Esophagus mucosa (tissue), 1 donor: ENCODE results near the gene SPRED2. TPM values are rescaled to one million over a fixed set of nuclear protein-coding genes. Genes with fewer than 3 reads are reported as not detected.

Experiments used
- ATAC-seq: fragments of 200-7000 bp; cut with Tn5 transposase; one replicate; pipeline ENCODE4 v1.9.1; 2020
- total RNA-seq: library from RNA; stranded (reverse); gene quantifications from one replicate; pipeline ENCODE4 v1.2.4, GENCODE V29; 2023
- donor health status: DM: yes; HTN: yes; CAD: no.

SPRED2 gene
- total RNA-seq, 1 donor from 2014 or later = 12.8 TPM

GRCh38 chr2:65363879-65364666 lies 68.3 kb downstream of the SPRED2 start:
- ATAC-seq = no peak

- no peak for ATAC-seq
These were observed 70.8 kb downstream of the SPRED2 start for GRCh38 chr2:65361623-65362022.

GRCh38 chr2:65360441-65360840 lies 72.0 kb downstream of the SPRED2 start:
- no peak for ATAC-seq

- no peak for ATAC-seq
These were observed 73.6 kb downstream of the SPRED2 start for GRCh38 chr2:65358678-65359400.

GRCh38 chr2:65357959-65358294 lies 74.5 kb downstream of the SPRED2 start:
- no peak for ATAC-seq

GRCh38 chr2:65357095-65357958 lies 75.1 kb downstream of the SPRED2 start:
- ATAC-seq = no peak

- no peak for ATAC-seq
These were observed 77.1 kb downstream of the SPRED2 start for GRCh38 chr2:65355186-65355831.

- ATAC-seq = no peak
These were observed 77.6 kb downstream of the SPRED2 start for GRCh38 chr2:65354773-65355172.

GRCh38 chr2:65353927-65354326 lies 78.5 kb downstream of the SPRED2 start:
- ATAC-seq = no peak

- ATAC-seq = no peak
These were observed 79.4 kb downstream of the SPRED2 start for GRCh38 chr2:65353046-65353445.

GRCh38 chr2:65351948-65352595 lies 80.3 kb downstream of the SPRED2 start:
- ATAC-seq = no peak

- ATAC-seq = no peak
These were observed 81.0 kb downstream of the SPRED2 start for GRCh38 chr2:65351234-65351947.

GRCh38 chr2:65350651-65351056 lies 81.7 kb downstream of the SPRED2 start:
- ATAC-seq = no peak

GRCh38 chr2:65349863-65350262 lies 82.5 kb downstream of the SPRED2 start:
- ATAC-seq = no peak

- ATAC-seq = no peak
These were observed 84.5 kb downstream of the SPRED2 start for GRCh38 chr2:65347913-65348312.

GRCh38 chr2:65345631-65346030 lies 86.8 kb downstream of the SPRED2 start:
- ATAC-seq = no peak

GRCh38 chr2:65344689-65345088 lies 87.7 kb downstream of the SPRED2 start:
- ATAC-seq = no peak

GRCh38 chr2:65344182-65344581 lies 88.2 kb downstream of the SPRED2 start:
- no peak for ATAC-seq

GRCh38 chr2:65343386-65343785 lies 89.0 kb downstream of the SPRED2 start:
- ATAC-seq = no peak

- no peak for ATAC-seq
These were observed 91.3 kb downstream of the SPRED2 start for GRCh38 chr2:65340898-65341681.

GRCh38 chr2:65339648-65340047 lies 92.8 kb downstream of the SPRED2 start:
- ATAC-seq = no peak
